AG04449 (cell line): ENCODE results near the gene ATP11B.

Experiments
- CTCF ChIA-PET: fragments of 350-600 bp; formaldehyde crosslinking; extraction: SDS; loops from one replicate; lab custom pipeline; 2021; ENCODE audit warnings: antibody characterized with exemption; lab: Yijun Ruan, JAX
- POLR2A ChIA-PET: fragments of 400-600, 350-600 bp; formaldehyde crosslinking; extraction: SDS; loops from one replicate; lab custom pipeline; 2020; ENCODE audit warnings: antibody characterized with exemption, inconsistent platforms; lab: Yijun Ruan, JAX
- DNase-seq: peaks from one replicate; pipeline ENCODE4 v3.0.0-alpha.2; 2010; ENCODE audit warnings: low read depth, low spot score
- H3K4me3 ChIP-seq: 2 replicates; pipeline ENCODE4 v1.5.1; 2011; ENCODE audit warnings: low read depth, mild to moderate bottlenecking, control low read depth, low read length
- TF ChIP-seq, protein P1 (sequence below): IDR thresholded peaks from one replicate; pipeline ENCODE4 v1.5.1; 2011; ENCODE audit warnings: mild to moderate bottlenecking, moderate library complexity, low read length, control low read depth, inconsistent platforms; ENCODE audit not compliant: insufficient read depth; ENCODE audit errors: missing control alignments

ATP11B gene

GRCh38 chr3:182808041-182808770 lies 14.9 kb downstream of the ATP11B start:
- no peak for DNase-seq
- TF ChIP-seq, protein P1, sequence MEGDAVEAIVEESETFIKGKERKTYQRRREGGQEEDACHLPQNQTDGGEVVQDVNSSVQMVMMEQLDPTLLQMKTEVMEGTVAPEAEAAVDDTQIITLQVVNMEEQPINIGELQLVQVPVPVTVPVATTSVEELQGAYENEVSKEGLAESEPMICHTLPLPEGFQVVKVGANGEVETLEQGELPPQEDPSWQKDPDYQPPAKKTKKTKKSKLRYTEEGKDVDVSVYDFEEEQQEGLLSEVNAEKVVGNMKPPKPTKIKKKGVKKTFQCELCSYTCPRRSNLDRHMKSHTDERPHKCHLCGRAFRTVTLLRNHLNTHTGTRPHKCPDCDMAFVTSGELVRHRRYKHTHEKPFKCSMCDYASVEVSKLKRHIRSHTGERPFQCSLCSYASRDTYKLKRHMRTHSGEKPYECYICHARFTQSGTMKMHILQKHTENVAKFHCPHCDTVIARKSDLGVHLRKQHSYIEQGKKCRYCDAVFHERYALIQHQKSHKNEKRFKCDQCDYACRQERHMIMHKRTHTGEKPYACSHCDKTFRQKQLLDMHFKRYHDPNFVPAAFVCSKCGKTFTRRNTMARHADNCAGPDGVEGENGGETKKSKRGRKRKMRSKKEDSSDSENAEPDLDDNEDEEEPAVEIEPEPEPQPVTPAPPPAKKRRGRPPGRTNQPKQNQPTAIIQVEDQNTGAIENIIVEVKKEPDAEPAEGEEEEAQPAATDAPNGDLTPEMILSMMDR: no peak
- ChIA-PET POLR2A (no interaction called here), CTCF (interaction anchor here (1.4 to 1.6 kb wide), 3 partner anchors 13 to 97 kb away, joined by 3 to 4 read pairs (median 3); no protein-coding TSS in a partner anchor)
- H3K4me3 ChIP-seq: no peak overlapping the region

DNA sequence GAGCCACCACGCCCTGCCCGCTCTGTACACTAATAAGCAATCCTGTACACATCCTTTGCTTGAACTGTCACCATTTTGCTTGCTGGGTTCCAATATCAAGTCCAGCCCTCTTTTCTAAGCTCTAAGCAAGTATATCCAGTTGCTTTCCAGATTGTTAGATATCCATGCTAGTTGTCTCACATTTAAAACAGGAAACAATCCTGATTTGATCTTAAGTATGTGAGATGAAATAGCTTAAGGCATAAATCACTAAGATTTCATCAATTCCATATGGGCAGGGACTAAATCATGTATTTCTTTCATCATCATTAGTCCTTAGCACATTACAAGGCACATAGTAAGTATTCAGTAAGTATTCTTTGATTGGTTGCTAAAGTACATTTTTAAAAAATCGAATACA lies 16.2 kb downstream of the ATP11B start:
- ChIA-PET POLR2A (interaction anchor here (0.6 kb wide), 1 partner anchor 138 kb away, joined by 3 read pairs; no protein-coding TSS in a partner anchor), CTCF (no interaction called here)
- TF ChIP-seq, protein P1: no peak
- DNase-seq: no peak
- H3K4me3 ChIP-seq: no peak overlapping the region

GRCh38 chr3:182810574-182811268 lies 17.4 kb downstream of the ATP11B start:
- DNase-seq: no peak
- ChIA-PET POLR2A (no interaction called here), CTCF (no interaction called here)
- TF ChIP-seq, protein P1: no peak
- no peak overlapping the region for H3K4me3 ChIP-seq

DNA sequence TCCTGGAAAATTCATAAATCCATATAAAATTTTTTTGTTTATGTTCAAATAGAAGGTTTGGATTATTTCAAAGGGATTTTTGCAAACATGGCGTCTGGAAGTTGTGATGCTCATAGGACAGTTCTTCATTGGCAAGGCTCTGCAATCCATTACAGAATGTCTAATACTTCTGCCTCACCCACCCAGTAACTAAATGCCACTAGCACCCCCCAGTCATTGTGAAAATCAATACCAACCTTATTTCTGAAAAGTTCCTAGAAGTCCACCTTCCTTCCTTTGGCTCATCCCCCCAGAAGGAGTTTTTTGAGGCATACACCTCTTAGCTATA lies 17.9 kb downstream of the ATP11B start:
- POLR2A ChIA-PET: no interaction called here
- CTCF ChIA-PET: no interaction called here
- H3K4me3 ChIP-seq: no peak overlapping the region
- TF ChIP-seq, protein P1: no peak
- no peak for DNase-seq

DNA sequence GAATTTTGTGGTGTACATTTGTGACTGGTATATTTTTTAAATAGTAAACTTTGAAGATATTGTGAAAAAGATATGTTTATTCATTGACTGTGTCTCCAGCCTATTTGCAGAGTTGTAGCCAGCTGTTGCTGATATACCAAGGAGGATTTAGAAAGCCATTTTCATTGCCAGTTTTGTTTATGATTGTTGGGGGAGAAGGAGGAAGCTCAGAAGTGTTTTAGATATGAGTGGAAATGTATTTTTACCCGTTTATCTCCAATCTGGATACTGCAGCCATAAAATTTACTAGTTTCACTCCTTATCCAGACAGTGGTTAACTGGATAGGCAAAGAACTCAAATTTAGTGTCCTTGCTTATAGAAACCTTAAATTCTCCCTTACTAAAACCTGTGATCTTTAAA lies 18.8 kb downstream of the ATP11B start:
- TF ChIP-seq, protein P1: no peak
- ChIA-PET CTCF (no interaction called here), POLR2A (no interaction called here)
- no peak overlapping the region for H3K4me3 ChIP-seq
- DNase-seq: no peak

DNA sequence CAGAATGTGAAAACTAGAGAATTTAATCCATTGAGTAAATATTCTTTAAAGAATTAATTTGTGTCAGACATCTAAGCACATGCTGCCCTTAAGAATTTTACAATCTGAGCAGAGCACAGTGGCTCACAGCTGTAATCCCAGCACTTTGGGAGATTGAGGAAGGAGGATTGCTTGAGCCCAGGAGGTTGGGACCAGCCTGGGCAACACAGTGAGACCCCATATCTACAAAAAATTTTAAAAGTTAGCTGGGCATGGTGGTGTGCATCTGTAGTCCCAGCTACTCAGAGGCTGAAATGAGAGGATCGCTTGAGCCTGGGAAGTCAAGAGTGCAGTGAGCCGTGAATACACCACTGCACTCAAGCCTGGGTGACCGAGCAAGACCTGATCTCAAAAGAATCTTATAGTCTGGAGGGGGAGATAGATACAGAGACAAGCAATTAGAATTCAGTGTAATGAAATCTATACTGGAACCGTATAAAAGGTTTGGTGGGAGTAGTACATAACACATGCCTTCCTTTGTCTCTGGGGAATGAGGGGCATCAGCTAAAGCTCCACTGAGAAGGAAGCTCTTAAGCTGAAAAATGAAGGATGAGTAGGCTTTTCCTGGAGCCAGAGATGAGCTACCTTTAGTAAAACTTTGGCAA lies 21.2 kb downstream of the ATP11B start:
- CTCF ChIA-PET: interaction anchor here (0.6 to 1.6 kb wide), 3 partner anchors 23 to 103 kb away, joined by 3 to 6 read pairs (median 4); no protein-coding TSS in a partner anchor
- POLR2A ChIA-PET: no interaction called here
- TF ChIP-seq, protein P1: no peak
- no peak for DNase-seq
- no peak overlapping the region for H3K4me3 ChIP-seq
